SK-N-SH treated with all-trans-retinoic acid at 6 μM for 48 hours (cell line): Measurements from ENCODE around the gene HGFAC.

Experiments
- ATAC-seq: fragments of 200-7000 bp; cut with Tn5 transposase; 3 replicates; pipeline ENCODE4 v1.9.1; 2020; ENCODE audit warnings: mild to moderate bottlenecking, moderate library complexity
- ARNTL ChIP-seq: fragments of 450-650 bp; formaldehyde crosslinking; IDR thresholded peaks from 2 replicates; pipeline ENCODE4 v1.5.0; 2020; ENCODE audit warnings: low read depth, mild to moderate bottlenecking, moderate library complexity, borderline replicate concordance
- BACH2 ChIP-seq: fragments of 250-450 bp; sonication (Bioruptor Pico); IDR thresholded peaks from 2 replicates; pipeline ENCODE4 v1.9.0; 2021; ENCODE audit warnings: mild to moderate bottlenecking, borderline replicate concordance
- CREB5 ChIP-seq: fragments of 250-450 bp; sonication (Bioruptor Pico); IDR thresholded peaks from 2 replicates; pipeline ENCODE4 v1.5.1; 2020; ENCODE audit warnings: low read depth, mild to moderate bottlenecking, moderate library complexity
- CSDC2 ChIP-seq: fragments of 250-450 bp; sonication (Bioruptor Pico); IDR thresholded peaks from 2 replicates; pipeline ENCODE4 v1.5.0; 2020; ENCODE audit warnings: mild to moderate bottlenecking, moderate library complexity
- CSRNP3 ChIP-seq: fragments of 250-450 bp; sonication (Bioruptor Pico); IDR thresholded peaks from 2 replicates; pipeline ENCODE4 v1.5.1; 2021; ENCODE audit warnings: mild to moderate bottlenecking, moderate library complexity
- GLIS3 ChIP-seq: fragments of 250-450 bp; sonication (Bioruptor Pico); IDR thresholded peaks from 2 replicates; pipeline ENCODE4 v1.5.0; 2020; ENCODE audit warnings: mild to moderate bottlenecking, moderate library complexity
- ISL1 ChIP-seq: fragments of 250-450 bp; sonication (Bioruptor Pico); IDR thresholded peaks from 2 replicates; pipeline ENCODE4 v2.1.2; 2022; ENCODE audit warnings: mild to moderate bottlenecking, moderate library complexity
- OSR1 ChIP-seq: fragments of 250-450 bp; sonication (Bioruptor Pico); IDR thresholded peaks from 2 replicates; pipeline ENCODE4 v1.8.0; 2022; ENCODE audit warnings: moderate library complexity, mild to moderate bottlenecking, inconsistent platforms
- PATZ1 ChIP-seq: fragments of 250-450 bp; sonication (Bioruptor Pico); IDR thresholded peaks from 2 replicates; pipeline ENCODE4 v1.8.0; 2020; ENCODE audit warnings: mild to moderate bottlenecking, moderate library complexity, borderline replicate concordance
- POU6F1 ChIP-seq: fragments of 250-450 bp; sonication (Bioruptor Pico); IDR thresholded peaks from 2 replicates; pipeline ENCODE4 v1.8.0; 2021; ENCODE audit warnings: low read depth, mild to moderate bottlenecking, moderate library complexity, borderline replicate concordance
- PPARA ChIP-seq: fragments of 250-450 bp; sonication (Bioruptor Pico); IDR thresholded peaks from 2 replicates; pipeline ENCODE4 v1.5.0; 2020; ENCODE audit warnings: mild to moderate bottlenecking, borderline replicate concordance
- RARB ChIP-seq: fragments of 250-450 bp; sonication (Bioruptor Pico); IDR thresholded peaks from 2 replicates; pipeline ENCODE4 v1.8.0; 2021; ENCODE audit warnings: mild to moderate bottlenecking, moderate library complexity
- SNAI2 ChIP-seq: fragments of 250-450 bp; sonication (Bioruptor Pico); IDR thresholded peaks from 2 replicates; pipeline ENCODE4 v1.5.0; 2020; ENCODE audit warnings: mild to moderate bottlenecking, moderate library complexity
- TCF4 ChIP-seq: fragments of 250-450 bp; sonication (Bioruptor Pico); IDR thresholded peaks from 2 replicates; pipeline ENCODE4 v1.8.0; 2021; ENCODE audit warnings: mild to moderate bottlenecking, moderate library complexity, borderline replicate concordance
- TSHZ2 ChIP-seq: fragments of 250-450 bp; sonication (Bioruptor Pico); IDR thresholded peaks from 2 replicates; pipeline ENCODE4 v1.5.0; 2020; ENCODE audit warnings: mild to moderate bottlenecking, moderate library complexity
- ZC3H10 ChIP-seq: fragments of 250-450 bp; sonication (Bioruptor Pico); IDR thresholded peaks from 2 replicates; pipeline ENCODE4 v1.5.1; 2021; ENCODE audit warnings: mild to moderate bottlenecking, moderate library complexity
- ZFP3 ChIP-seq: fragments of 250-450 bp; sonication (Bioruptor Pico); IDR thresholded peaks from 2 replicates; pipeline ENCODE4 v1.5.0; 2020; ENCODE audit warnings: mild to moderate bottlenecking, moderate library complexity
- ZFP30 ChIP-seq: fragments of 450-650 bp; formaldehyde crosslinking; IDR thresholded peaks from 2 replicates; pipeline ENCODE4 v1.5.0; 2022; ENCODE audit warnings: mild to moderate bottlenecking, moderate library complexity
- ZNF565 ChIP-seq: fragments of 450-650 bp; formaldehyde crosslinking; conservative IDR thresholded peaks from 2 replicates; pipeline ENCODE4 v1.5.0; 2020; ENCODE audit warnings: low read depth, mild to moderate bottlenecking, moderate library complexity
- ZNF70 ChIP-seq: fragments of 450-650 bp; formaldehyde crosslinking; IDR thresholded peaks from 2 replicates; pipeline ENCODE4 v1.5.0; 2020; ENCODE audit warnings: mild to moderate bottlenecking, moderate library complexity
- ZNF8 ChIP-seq: fragments of 450-650 bp; formaldehyde crosslinking; IDR thresholded peaks from 2 replicates; pipeline ENCODE4 v1.5.0; 2020; ENCODE audit warnings: mild to moderate bottlenecking, moderate library complexity

Gene HGFAC

GRCh38 chr4:3427134-3427476, 14.7 kb upstream of the HGFAC start:
- ATAC-seq = no peak
- no peak for TF ChIP-seq PATZ1 (CRISPR knock-in tag)
- TF ChIP-seq ZNF70 (CRISPR knock-in tag) = no peak
- TF ChIP-seq BACH2 = no peak
- TF ChIP-seq GLIS3 (CRISPR knock-in tag) = no peak
- TF ChIP-seq ZNF8 (CRISPR knock-in tag) = no peak
- TF ChIP-seq ZFP30 (CRISPR knock-in tag) = no peak
- TF ChIP-seq SNAI2 (CRISPR knock-in tag) = no peak
- no peak for TF ChIP-seq OSR1 (CRISPR knock-in tag)
- no peak for TF ChIP-seq RARB (CRISPR knock-in tag)
- no peak for TF ChIP-seq TSHZ2 (CRISPR knock-in tag)
- no peak for TF ChIP-seq ISL1 (CRISPR knock-in tag)
- no peak for TF ChIP-seq ZC3H10 (CRISPR knock-in tag)
- no peak for TF ChIP-seq CSRNP3
- no peak for TF ChIP-seq CSDC2 (CRISPR knock-in tag)
- TF ChIP-seq CREB5 (CRISPR knock-in tag) = no peak

- ATAC-seq = no peak
- TF ChIP-seq ZFP3 (CRISPR knock-in tag) (no peak), PATZ1 (CRISPR knock-in tag) (no peak), SNAI2 (CRISPR knock-in tag) (no peak), ZNF8 (CRISPR knock-in tag) (no peak), ZFP30 (CRISPR knock-in tag) (no peak), ZC3H10 (CRISPR knock-in tag) (no peak), CSRNP3 (no peak)
These were observed 13.9 kb upstream of the HGFAC start for GRCh38 chr4:3427706-3428446.

GRCh38 chr4:3429651-3430050, 12.1 kb upstream of the HGFAC start:
- TF ChIP-seq POU6F1 (CRISPR knock-in tag) (no peak), OSR1 (CRISPR knock-in tag) (no peak), PPARA (CRISPR knock-in tag) (no peak), SNAI2 (CRISPR knock-in tag) (no peak), ARNTL (CRISPR knock-in tag) (no peak), ZC3H10 (CRISPR knock-in tag) (no peak), TSHZ2 (CRISPR knock-in tag) (no peak), ZFP30 (CRISPR knock-in tag) (no peak), TCF4 (no peak), CSDC2 (CRISPR knock-in tag) (no peak), ZNF565 (no peak)
- ATAC-seq = no peak
